ENCODE results near the gene CDH23.
A peak's percentile ranks its signal among the peaks of the same experiment; 100 is the strongest.

The CDH23 gene

GRCh38 chr10:71766717-71767419 lies 370.1 kb downstream of the CDH23 start:
- no peak for TF ChIP-seq CTCF (IDR thresholded peaks at IDR 0.05; ENCODE audit: control insufficient read depth, insufficient read depth, low read depth, low read length, missing control alignments)
- H3K4me3 ChIP-seq (ENCODE audit: control insufficient read depth, low read depth, low read length) = no peak overlapping the region
- peak; percentile 87 for DNase-seq (ENCODE audit: low read depth)

- TF ChIP-seq CTCF (IDR thresholded peaks at IDR 0.05; ENCODE audit: control insufficient read depth, insufficient read depth, low read depth, low read length, missing control alignments) = no peak
- DNase-seq (ENCODE audit: low read depth) = no peak
- no peak overlapping the region for H3K4me3 ChIP-seq (ENCODE audit: control insufficient read depth, low read depth, low read length)
Measured at GRCh38 chr10:71767420-71768035, 370.8 kb downstream of the CDH23 start.

- DNase-seq (ENCODE audit: low read depth) = no peak
- no peak for TF ChIP-seq CTCF (IDR thresholded peaks at IDR 0.05; ENCODE audit: control insufficient read depth, insufficient read depth, low read depth, low read length, missing control alignments)
- H3K4me3 ChIP-seq (ENCODE audit: control insufficient read depth, low read depth, low read length) = no peak overlapping the region
Measured at GRCh38 chr10:71769279-71769823, 372.6 kb downstream of the CDH23 start.

- TF ChIP-seq CTCF (IDR thresholded peaks at IDR 0.05; ENCODE audit: control insufficient read depth, insufficient read depth, low read depth, low read length, missing control alignments) = no peak
- DNase-seq (ENCODE audit: low read depth) = peak; percentile 27
- no peak overlapping the region for H3K4me3 ChIP-seq (ENCODE audit: control insufficient read depth, low read depth, low read length)
Measured at GRCh38 chr10:71770255-71770654, 373.5 kb downstream of the CDH23 start.

- peak; percentile 21 for DNase-seq (ENCODE audit: low read depth)
- H3K4me3 ChIP-seq (ENCODE audit: control insufficient read depth, low read depth, low read length) = no peak overlapping the region
- no peak for TF ChIP-seq CTCF (IDR thresholded peaks at IDR 0.05; ENCODE audit: control insufficient read depth, insufficient read depth, low read depth, low read length, missing control alignments)
Measured at GRCh38 chr10:71770789-71771188, 374.1 kb downstream of the CDH23 start.

GRCh38 chr10:71771204-71771603 lies 374.5 kb downstream of the CDH23 start:
- no peak overlapping the region for H3K4me3 ChIP-seq (ENCODE audit: control insufficient read depth, low read depth, low read length)
- no peak for DNase-seq (ENCODE audit: low read depth)
- TF ChIP-seq CTCF (IDR thresholded peaks at IDR 0.05; ENCODE audit: control insufficient read depth, insufficient read depth, low read depth, low read length, missing control alignments) = no peak
